Pancreas (tissue), 10 donors: Measurements from ENCODE around the gene FRMD4A. TPM values are rescaled to one million over a fixed set of nuclear protein-coding genes. Genes with fewer than 3 reads are reported as not detected.
A peak's percentile ranks its signal among the peaks of the same experiment; 100 is the strongest.

Experiments
- ATAC-seq, 4 donors: fragments of 200-7000 bp; cut with Tn5 transposase; one replicate each; pipeline versions ENCODE4 v1.8.0 to v1.9.1; 2020; ENCODE audit warnings: mild to moderate bottlenecking in 4 of 4, moderate library complexity in 4 of 4
- DNase-seq, 6 donors: peaks; one replicate each; pipeline ENCODE4 v3.0.0-alpha.2; 2020
- FAIRE-seq: peaks from 2 replicates; lab custom pipeline; 2012; peaks lifted over from hg19 to GRCh38; lab: Jason Lieb, UNC
- H3K27ac ChIP-seq, 4 donors: fragments of 200-600 bp; sonication (generic); 1 replicate in 3 of 4; 2 replicates in 1 of 4; pipeline versions ENCODE4 v1.5.0 to v1.8.0; 2020
- H3K27me3 ChIP-seq, 4 donors: fragments of 200-600 bp; one replicate each; pipeline ENCODE4 v1.8.0; 2021
- H3K36me3 ChIP-seq, 3 donors: fragments of 200-600 bp; sonication (generic) in 1 of 3; one replicate each; pipeline versions ENCODE4 v1.5.0 to v1.8.0; 2020 to 2021
- H3K4me1 ChIP-seq, 3 donors: fragments of 200-600 bp; one replicate each; pipeline ENCODE4 v1.8.0; 2021
- H3K4me3 ChIP-seq, 4 donors: fragments of 200-600 bp; sonication (generic) in 2 of 4; one replicate each; pipeline versions ENCODE4 v1.5.0 to v1.8.0; 2020 to 2021
- H3K9me3 ChIP-seq, 4 donors: fragments of 200-600 bp; one replicate each; pipeline ENCODE4 v1.8.0; 2021
- WGBS, 2 donors: extraction: QIAGEN DNeasy Blood & Tissue Kit; methylation state at CpG; one replicate each; pipeline ENCODE4 v1.1.7; 2013; 5-methylcytosine and 5-hydroxymethylcytosine counted together
- intact Hi-C, 3 donors: fragments of 100-400 bp; cut with DNase I; formaldehyde crosslinking; loops; one replicate each; pipeline versions ENCODE4 v1.11.1 to v1.14.2; 2022
- polyA plus RNA-seq, 2 donors: library from polyadenylated mRNA; stranded (reverse); fragments of 200-250 nt; gene quantifications; one replicate each; pipeline ENCODE4 v1.2.3, GENCODE V29; 2013
- total RNA-seq, 6 donors: library from RNA; stranded (reverse); fragmentation: NEBNext Ultra II Directional in 4 of 6; extraction: Animal tissue kit (Norgen Biotek cat#: 25700) in 4 of 6; gene quantifications; one replicate each; pipeline versions ENCODE4 v1.2.1 to v1.2.4, GENCODE V29; 2021 to 2023
- TF ChIP-seq, protein P1 (sequence below), 4 donors: fragments of 200-600 bp; sonication (generic) in 3 of 4; IDR thresholded peaks; one replicate each; pipeline versions ENCODE4 v1.5.0 to v1.8.0; 2021; ENCODE audit warnings: antibody characterized with exemption in 4 of 4
- donor health status: healthy with polysubstance abuse.
- donor health status: DM: no; HTN: no; CAD: no; lungs with moderate emphysema.
- donor health status: DM: no; HTN: no; CAD: no.
- donor health status: control.
- donor health status: control.
- donor health status: Bipolar disorder and iron deficiency.
- donor health status: DM: yes; HTN: yes; CAD: no.
- donor health status: DM: no; HTN: no; CAD: no.
- donor health status: DM: no; HTN: no; CAD: no.
- donor health status: DM: yes; HTN: yes; CAD: no.

Gene FRMD4A
- total and polyA plus RNA-seq, 8 donors: 13.5 to 27.5 (median 18.7) TPM

DNA sequence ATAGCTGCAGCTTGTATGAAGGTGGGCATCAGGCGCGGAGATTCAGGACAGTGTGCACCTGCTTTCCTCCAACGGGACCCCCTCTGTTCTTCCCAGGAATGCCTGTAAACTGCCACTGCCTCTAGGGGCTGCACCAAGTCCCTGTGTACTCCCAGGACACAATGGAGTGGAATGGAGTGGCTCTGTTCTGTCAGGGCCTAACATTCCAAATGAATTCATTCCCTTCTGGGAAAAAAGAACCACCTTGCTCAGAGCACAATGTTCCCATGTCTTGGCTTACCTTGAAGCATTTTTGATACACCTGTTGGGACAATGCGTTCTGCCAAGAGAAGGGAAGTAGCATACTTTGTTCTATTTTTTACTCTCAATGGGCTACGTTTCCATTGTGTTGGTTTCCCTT lies 339.4 kb downstream of the FRMD4A start:
- FAIRE-seq: no peak
- Histone ChIP-seq H3K4me1 (peaks cover 0 to 10% (median 6%) of the 10 kb centered on the region in 3 donors), H3K9me3 (no peaks in the 10 kb centered on the region), H3K27me3 (no peaks in the 10 kb centered on the region), H3K4me3 (no peak overlapping the region), H3K36me3 (no peaks in the 10 kb centered on the region), H3K27ac (no peak overlapping the region)
- TF ChIP-seq, protein P1, sequence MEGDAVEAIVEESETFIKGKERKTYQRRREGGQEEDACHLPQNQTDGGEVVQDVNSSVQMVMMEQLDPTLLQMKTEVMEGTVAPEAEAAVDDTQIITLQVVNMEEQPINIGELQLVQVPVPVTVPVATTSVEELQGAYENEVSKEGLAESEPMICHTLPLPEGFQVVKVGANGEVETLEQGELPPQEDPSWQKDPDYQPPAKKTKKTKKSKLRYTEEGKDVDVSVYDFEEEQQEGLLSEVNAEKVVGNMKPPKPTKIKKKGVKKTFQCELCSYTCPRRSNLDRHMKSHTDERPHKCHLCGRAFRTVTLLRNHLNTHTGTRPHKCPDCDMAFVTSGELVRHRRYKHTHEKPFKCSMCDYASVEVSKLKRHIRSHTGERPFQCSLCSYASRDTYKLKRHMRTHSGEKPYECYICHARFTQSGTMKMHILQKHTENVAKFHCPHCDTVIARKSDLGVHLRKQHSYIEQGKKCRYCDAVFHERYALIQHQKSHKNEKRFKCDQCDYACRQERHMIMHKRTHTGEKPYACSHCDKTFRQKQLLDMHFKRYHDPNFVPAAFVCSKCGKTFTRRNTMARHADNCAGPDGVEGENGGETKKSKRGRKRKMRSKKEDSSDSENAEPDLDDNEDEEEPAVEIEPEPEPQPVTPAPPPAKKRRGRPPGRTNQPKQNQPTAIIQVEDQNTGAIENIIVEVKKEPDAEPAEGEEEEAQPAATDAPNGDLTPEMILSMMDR (IDR thresholded peaks at IDR 0.05): no peak
- no peak for DNase-seq
- intact Hi-C loops: no loop called here
- 52 to 73% methylated on average over 5 of the region's 5 CpGs for WGBS, 2 donors
- ATAC-seq: peak in 3 of 4 donors; percentile 35 to 73 (median 53)

DNA sequence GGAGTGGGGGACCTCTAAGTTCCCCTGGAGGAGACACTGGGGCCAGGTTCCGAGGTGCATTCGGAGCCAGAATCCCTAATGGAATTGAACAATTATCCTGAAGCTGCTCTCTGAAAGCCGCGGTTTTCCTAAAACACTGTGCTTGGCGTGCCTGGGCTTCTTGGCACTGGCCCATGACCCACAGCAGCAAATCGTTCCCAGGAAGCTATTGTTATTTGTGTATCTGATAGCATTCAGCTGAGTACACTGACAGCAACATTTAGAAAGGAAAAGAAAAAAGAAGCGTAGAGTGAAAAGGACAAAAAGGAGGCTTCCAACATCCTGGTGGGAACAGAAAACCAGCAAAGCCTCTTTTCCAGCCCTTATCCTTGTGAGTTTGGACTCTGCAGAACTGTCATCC lies 339.8 kb downstream of the FRMD4A start:
- Histone ChIP-seq H3K4me1 (peaks cover 0 to 10% (median 6%) of the 10 kb centered on the region in 3 donors), H3K4me3 (no peak overlapping the region), H3K27ac (peak overlapping the region in 1 of 4 donors; percentile 22), H3K36me3 (no peaks in the 10 kb centered on the region), H3K9me3 (no peaks in the 10 kb centered on the region), H3K27me3 (no peaks in the 10 kb centered on the region)
- intact Hi-C loops: no loop called here
- no peak for DNase-seq
- WGBS, 2 donors: 26 to 36% methylated on average over 7 of the region's 7 CpGs
- FAIRE-seq: no peak
- peak in 2 of 4 donors; percentile 48 to 66 for ATAC-seq
- TF ChIP-seq, protein P1 (IDR thresholded peaks at IDR 0.05): no peak

DNA sequence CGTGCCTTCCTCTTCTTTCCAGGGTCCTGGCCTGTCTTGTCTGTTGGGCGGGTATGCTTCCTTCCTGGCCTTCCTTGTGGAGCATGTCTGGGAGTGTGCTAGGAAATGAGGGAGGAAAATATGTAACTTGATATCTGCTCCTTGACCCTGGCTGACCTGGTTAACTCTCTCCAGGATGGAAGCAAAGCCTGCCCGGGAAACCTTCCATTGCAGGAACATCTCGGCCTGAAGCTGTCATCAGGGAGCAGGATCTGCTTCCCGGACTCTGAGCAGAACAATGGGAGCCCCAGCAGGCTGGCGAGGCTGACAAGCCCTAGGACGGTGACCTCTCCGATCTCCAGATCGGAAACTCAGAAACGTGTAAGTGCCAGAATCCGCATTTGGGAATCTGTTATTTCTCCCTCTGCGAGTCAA lies 340.3 kb downstream of the FRMD4A start:
- Histone ChIP-seq H3K27me3 (no peaks in the 10 kb centered on the region), H3K9me3 (no peaks in the 10 kb centered on the region), H3K4me3 (no peak overlapping the region), H3K36me3 (no peaks in the 10 kb centered on the region), H3K27ac (peak overlapping the region in 1 of 4 donors; percentile 22), H3K4me1 (peaks cover 0 to 10% (median 6%) of the 10 kb centered on the region in 3 donors)
- WGBS, 2 donors: 66 to 71% methylated on average over 12 of the region's 12 CpGs
- FAIRE-seq: no peak
- TF ChIP-seq, protein P1 (IDR thresholded peaks at IDR 0.05): no peak
- intact Hi-C loops: no loop called here
- DNase-seq: peak in 1 of 6 donors; percentile 9
- peak; percentile 34 to 58 (median 46) for ATAC-seq

DNA sequence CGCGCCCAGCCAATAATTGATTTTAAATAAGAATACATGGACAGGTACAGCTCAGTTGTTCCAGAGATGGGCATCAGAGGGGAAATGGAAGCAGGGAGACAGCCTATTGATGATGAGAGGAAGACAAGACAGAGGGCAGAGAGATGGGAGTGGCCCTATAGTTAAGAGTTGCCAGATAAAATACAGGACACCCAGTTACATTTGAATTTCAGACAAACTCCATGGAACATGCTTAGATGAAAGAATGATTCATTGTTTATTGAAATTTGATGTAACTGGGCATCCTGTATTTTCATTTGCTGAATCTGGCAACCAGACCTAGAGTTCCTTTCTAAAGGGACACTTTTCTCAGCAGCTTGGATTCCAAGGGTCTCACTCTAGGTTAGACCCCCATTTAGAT lies 341.1 kb downstream of the FRMD4A start:
- Histone ChIP-seq H3K27me3 (no peaks in the 10 kb centered on the region), H3K9me3 (no peaks in the 10 kb centered on the region), H3K4me1 (peaks cover 0 to 10% (median 6%) of the 10 kb centered on the region in 3 donors), H3K4me3 (no peak overlapping the region), H3K27ac (no peak overlapping the region), H3K36me3 (no peaks in the 10 kb centered on the region)
- no peak for ATAC-seq
- intact Hi-C loops: no loop called here
- no peak for DNase-seq
- FAIRE-seq: no peak
- TF ChIP-seq, protein P1 (IDR thresholded peaks at IDR 0.05): no peak
- WGBS, 2 donors: 96 to 100% methylated on average over 2 of the region's 2 CpGs

DNA sequence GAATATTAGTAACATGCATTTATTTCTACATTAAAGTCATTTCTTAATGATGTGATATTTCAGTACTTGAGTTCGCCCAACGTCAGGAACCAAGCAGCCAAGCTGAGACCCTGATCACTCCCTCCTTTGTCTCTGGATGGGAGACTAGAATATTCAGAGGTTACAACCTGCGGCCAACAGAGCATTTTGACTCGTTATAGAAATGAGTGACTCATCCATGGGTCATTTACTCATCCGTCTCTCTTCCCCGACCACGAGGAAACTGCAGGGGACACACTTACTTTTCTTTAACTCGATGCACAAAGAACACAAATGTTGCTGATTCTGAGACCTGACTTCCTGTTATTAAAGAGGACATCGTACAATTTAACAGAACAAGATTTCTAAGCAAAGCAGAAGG lies 343.3 kb downstream of the FRMD4A start:
- no peaks in the 10 kb centered on the region for H3K36me3 ChIP-seq
- peak in 2 of 4 donors; percentile 30 to 48 for ATAC-seq
- WGBS, 2 donors: 68% methylated on average over 9 of the region's 9 CpGs
- no peaks in the 10 kb centered on the region for H3K27me3 ChIP-seq
- peaks cover 0 to 10% (median 6%) of the 10 kb centered on the region in 3 donors for H3K4me1 ChIP-seq
- DNase-seq: no peak
- FAIRE-seq: no peak
- TF ChIP-seq, protein P1 (IDR thresholded peaks at IDR 0.05): no peak
- intact Hi-C loops: no loop called here
- no peak overlapping the region for H3K4me3 ChIP-seq
- no peak overlapping the region for H3K27ac ChIP-seq
- no peaks in the 10 kb centered on the region for H3K9me3 ChIP-seq
